Central memory CD8-positive, alpha-beta T cell (primary cell): ENCODE measurements around the gene GNG12.
A peak's percentile ranks its signal among the peaks of the same experiment; 100 is the strongest.

ENCODE experiments used
- ATAC-seq: fragments of 150-1000 bp; cut with Tn5 transposase; replicated peaks from 2 replicates; pipeline ENCODE4 v1.10.0; 2022; ENCODE audit warnings: mild to moderate bottlenecking, moderate FRiP score, moderate number of reproducible peaks; ENCODE audit not compliant: poor library complexity, severe bottlenecking; ENCODE audit errors: extremely low read depth
- DNase-seq, 2 donors: peaks; one replicate each; pipeline ENCODE4 v3.0.0; 2021; ENCODE audit warnings: low spot score in 2 of 2
- H3K27ac Mint-ChIP-seq: one replicate; pipeline ENCODE4 v1.8.0; 2022; ENCODE audit warnings: low read depth, mild to moderate bottlenecking, moderate library complexity, mixed read lengths
- H3K27me3 Mint-ChIP-seq: one replicate; pipeline ENCODE4 v1.8.0; 2022; ENCODE audit warnings: mixed read lengths
- H3K36me3 Mint-ChIP-seq: one replicate; pipeline ENCODE4 v1.8.0; 2022; ENCODE audit warnings: mild to moderate bottlenecking, moderate library complexity, mixed read lengths; ENCODE audit not compliant: insufficient read depth
- H3K4me1 Mint-ChIP-seq: one replicate; pipeline ENCODE4 v1.8.0; 2022; ENCODE audit warnings: mixed read lengths
- H3K4me3 Mint-ChIP-seq: one replicate; pipeline ENCODE4 v1.8.0; 2022; ENCODE audit warnings: mild to moderate bottlenecking, moderate library complexity, mixed read lengths
- H3K9me3 Mint-ChIP-seq: one replicate; pipeline ENCODE4 v1.8.0; 2022; ENCODE audit warnings: mixed read lengths

The GNG12 gene

DNA sequence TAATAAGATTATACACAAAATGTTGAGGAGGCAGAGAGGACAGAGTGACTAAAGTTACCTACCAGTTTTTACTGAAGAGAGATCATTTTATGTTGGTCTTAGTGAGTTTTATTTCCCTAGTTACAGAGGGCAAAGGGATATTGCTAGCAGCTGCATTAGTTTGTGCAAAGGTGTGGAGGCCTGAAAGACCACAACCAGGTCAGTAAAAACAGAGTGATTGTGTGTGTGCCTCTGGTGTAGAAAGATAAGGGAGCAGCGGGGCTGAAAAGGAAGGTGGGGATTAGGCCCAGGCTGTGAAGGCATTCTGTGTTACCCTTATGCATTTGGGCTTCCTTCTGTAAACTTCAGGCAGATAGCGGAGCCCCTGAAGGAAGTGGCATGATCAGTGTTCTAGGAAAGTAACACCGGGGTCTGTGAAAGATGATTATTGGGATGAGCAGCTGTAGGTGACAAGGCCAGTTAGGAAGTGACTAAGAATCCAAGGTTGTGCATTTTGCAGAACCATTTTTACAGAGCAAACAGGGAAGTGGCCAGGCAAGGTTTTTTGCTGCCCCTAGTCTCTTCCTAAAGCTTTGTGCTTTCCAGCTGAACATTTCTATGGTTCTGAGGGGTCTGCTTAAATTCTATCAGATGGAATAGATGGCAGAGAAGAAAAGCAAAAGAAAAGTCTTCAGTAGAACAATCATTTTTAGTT lies 144.6 kb downstream of the GNG12 start:
- H3K27me3 Mint-ChIP-seq, result no peaks in the 10 kb centered on the region
- H3K4me3 Mint-ChIP-seq, result no peak overlapping the region
- H3K4me1 Mint-ChIP-seq, result peaks cover 24% of the 10 kb centered on the region
- no peak overlapping the region for H3K27ac Mint-ChIP-seq
- DNase-seq (no peak), ATAC-seq (no peak)
- H3K36me3 Mint-ChIP-seq, result peaks cover 11% of the 10 kb centered on the region
- H3K9me3 Mint-ChIP-seq, result no peaks in the 10 kb centered on the region

- ATAC-seq (no peak), DNase-seq (no peak)
- Mint-ChIP-seq H3K27me3 (no peaks in the 10 kb centered on the region), H3K36me3 (peaks cover 11% of the 10 kb centered on the region), H3K4me3 (no peak overlapping the region), H3K27ac (no peak overlapping the region), H3K9me3 (no peaks in the 10 kb centered on the region), H3K4me1 (peaks cover 24% of the 10 kb centered on the region)
These were observed 145.6 kb downstream of the GNG12 start for GRCh38 chr1:67687649-67688048.

DNA sequence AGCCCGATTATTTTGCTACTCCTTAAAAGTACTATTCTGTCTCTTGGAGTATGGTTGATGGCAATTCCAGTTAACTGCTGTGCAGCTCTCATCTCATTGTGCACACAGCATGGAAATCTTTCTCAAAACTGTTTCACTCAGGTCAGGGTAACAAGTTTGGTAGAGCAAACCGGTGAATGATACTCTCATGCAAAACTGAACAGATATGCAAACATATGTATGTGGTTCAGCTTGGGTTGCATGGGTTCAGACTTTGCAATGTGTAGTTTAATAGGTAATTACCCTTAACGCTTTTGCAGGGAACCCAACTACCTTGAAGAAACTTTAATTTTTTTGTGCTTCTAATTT lies 146.1 kb downstream of the GNG12 start:
- Mint-ChIP-seq H3K9me3 (no peaks in the 10 kb centered on the region), H3K27ac (no peak overlapping the region), H3K27me3 (no peaks in the 10 kb centered on the region), H3K4me1 (peaks cover 24% of the 10 kb centered on the region), H3K36me3 (peaks cover 11% of the 10 kb centered on the region), H3K4me3 (peak overlapping the region; percentile 85)
- DNase-seq (no peak), ATAC-seq (no peak)

DNA sequence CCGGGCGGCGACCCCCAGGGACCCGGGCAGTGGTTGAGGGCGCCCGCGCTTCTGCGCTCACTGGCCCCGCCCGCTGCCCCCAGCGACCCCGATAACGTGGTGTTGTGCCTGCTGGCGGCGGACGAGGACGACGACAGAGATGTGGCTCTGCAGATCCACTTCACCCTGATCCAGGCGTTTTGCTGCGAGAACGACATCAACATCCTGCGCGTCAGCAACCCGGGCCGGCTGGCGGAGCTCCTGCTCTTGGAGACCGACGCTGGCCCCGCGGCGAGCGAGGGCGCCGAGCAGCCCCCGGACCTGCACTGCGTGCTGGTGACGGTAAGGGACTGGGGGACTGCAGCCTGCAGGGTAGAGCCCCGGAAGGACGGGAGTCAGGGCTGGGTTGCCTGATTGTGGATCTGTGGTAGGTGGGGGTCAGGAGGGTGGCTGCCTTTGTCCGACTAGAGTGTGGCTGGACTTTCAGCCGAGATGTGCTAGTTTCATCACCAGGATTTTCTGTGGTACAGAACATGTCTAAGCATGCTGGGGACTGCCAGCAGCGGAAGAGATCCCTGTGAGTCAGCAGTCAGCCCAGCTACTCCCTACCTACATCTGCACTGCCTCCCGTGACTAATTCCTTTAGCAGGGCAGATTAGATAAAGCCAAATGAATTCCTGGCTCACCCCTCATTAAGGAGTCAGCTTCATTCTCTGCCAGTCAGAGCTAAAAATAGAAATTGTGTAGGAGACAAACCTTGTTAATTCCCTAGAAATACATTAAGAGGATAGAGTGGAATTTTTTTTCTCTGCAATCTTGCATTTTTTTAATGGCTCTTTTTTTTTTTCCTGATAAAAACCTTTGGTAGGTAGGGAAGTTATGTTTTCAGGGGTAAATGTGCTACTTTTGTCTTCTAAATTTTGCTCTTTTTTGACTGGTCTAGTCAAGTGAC lies 146.7 kb downstream of the GNG12 start:
- Mint-ChIP-seq H3K4me3 (peak overlapping the region; percentile 85), H3K4me1 (peaks cover 24% of the 10 kb centered on the region), H3K27ac (peak overlapping the region; percentile 94), H3K36me3 (peaks cover 11% of the 10 kb centered on the region), H3K27me3 (no peaks in the 10 kb centered on the region), H3K9me3 (no peaks in the 10 kb centered on the region)
- ATAC-seq, result peak; percentile 34
- peak; percentile 52 to 65 for DNase-seq

DNA sequence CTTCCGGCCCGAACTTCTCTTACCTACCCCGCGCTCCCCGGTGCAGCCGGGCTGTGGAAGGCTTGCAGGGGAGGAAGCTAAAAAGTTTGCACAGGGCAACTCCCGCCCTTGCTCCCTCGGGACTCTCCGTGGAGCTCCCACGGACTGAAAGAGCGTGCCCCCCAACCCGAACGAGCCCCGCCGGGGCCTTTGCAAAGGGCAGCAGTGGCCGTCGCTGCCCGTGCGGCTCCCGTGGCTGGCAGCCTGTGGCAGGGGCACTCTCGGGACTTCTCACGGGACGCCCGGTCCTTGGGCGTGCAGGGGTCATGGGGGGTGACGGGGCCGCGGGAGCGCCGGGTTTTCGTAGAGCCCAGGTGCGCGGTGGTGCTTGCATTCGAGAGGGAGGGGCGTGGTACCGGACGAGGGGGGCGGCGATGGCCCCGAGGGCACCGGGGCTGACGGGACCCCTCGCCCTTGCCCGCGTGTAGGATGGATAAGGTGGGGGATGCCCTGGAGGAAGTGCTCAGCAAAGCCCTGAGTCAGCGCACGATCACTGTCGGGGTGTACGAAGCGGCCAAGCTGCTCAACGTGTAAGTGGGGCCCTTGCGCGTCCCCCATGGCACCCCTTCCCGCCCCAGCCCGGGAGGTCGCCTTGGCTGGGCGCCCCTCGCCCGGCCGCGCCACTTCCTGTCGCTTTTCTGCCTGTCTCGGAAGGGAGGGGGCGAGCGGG lies 147.6 kb downstream of the GNG12 start:
- DNase-seq, result peak; percentile 36 to 46
- ATAC-seq, result peak; percentile 29
- Mint-ChIP-seq H3K27me3 (no peaks in the 10 kb centered on the region), H3K36me3 (peaks cover 11% of the 10 kb centered on the region), H3K9me3 (no peaks in the 10 kb centered on the region), H3K27ac (peak overlapping the region; percentile 94), H3K4me3 (peak overlapping the region; percentile 85), H3K4me1 (peaks cover 24% of the 10 kb centered on the region)

DNA sequence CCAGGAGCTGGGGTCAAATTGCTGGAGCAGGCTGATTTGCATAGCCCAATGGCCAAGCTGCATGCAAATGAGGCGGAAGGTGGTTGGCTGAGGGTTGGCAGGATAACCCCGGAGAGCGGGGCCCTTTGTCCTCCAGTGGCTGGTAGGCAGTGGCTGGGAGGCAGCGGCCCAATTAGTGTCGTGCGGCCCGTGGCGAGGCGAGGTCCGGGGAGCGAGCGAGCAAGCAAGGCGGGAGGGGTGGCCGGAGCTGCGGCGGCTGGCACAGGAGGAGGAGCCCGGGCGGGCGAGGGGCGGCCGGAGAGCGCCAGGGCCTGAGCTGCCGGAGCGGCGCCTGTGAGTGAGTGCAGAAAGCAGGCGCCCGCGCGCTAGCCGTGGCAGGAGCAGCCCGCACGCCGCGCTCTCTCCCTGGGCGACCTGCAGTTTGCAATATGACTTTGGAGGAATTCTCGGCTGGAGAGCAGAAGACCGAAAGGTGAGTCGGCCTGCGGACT lies 148.2 kb downstream of the GNG12 start, which contains the start of gene GADD45A:
TSS of gene GADD45A (plus strand) at position 135 of the 491 bp plus-strand sequence. CDS start at position 429, 294 bp downstream.
- Mint-ChIP-seq H3K27ac (peak within 1 kb of the TSS; percentile 94), H3K4me3 (peak within 1 kb of the TSS; percentile 85), H3K27me3 (no peaks in the 10 kb centered on the region), H3K9me3 (no peaks in the 10 kb centered on the region), H3K4me1 (peaks cover 24% of the 10 kb centered on the region), H3K36me3 (peaks cover 11% of the 10 kb centered on the region)
- DNase-seq, result peak; percentile 86 to 90
- peak; percentile 89 for ATAC-seq

GRCh38 chr1:67684526-67685066 lies 148.7 kb downstream of the GNG12 start:
- H3K27ac Mint-ChIP-seq, result peak overlapping the region; percentile 94
- ATAC-seq (no peak), DNase-seq (no peak)
- H3K27me3 Mint-ChIP-seq, result no peaks in the 10 kb centered on the region
- H3K9me3 Mint-ChIP-seq, result no peaks in the 10 kb centered on the region
- peaks cover 11% of the 10 kb centered on the region for H3K36me3 Mint-ChIP-seq
- peaks cover 24% of the 10 kb centered on the region for H3K4me1 Mint-ChIP-seq
- peak overlapping the region; percentile 85 for H3K4me3 Mint-ChIP-seq

DNA sequence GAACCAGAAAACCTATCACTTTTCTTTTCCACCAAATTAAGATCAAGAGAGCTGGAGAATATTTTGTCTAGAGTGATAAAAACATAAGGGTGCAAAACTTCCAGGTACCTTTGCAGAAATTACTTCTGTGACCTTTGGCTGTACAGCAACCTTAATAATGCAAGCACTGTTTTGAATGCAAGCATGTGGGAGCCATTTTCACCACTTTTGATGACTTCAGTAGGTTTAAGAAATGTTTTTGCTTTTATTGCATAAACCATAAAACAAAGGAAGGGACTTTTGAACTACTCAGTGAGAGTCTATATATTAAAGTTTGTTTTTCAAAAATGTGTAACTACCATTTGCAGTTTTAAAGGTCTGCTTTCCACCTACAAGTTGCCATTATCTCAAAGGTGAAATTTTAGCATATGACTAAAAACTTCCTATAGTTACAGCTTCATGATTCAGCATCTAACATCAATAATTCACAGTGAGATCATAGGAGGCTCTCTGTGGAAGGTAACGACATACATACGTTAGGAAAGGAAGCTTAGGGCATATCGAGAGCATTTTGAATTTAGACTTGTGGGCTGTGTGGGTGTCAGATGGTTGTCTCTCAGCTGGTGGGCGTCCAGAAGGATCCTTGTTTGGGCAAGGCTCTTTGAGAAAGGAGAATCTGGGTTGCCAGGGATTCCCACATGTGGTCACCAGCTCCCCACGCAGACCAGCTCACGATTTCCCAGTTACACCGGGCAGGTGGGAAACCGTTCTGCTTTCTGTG lies 149.3 kb downstream of the GNG12 start:
- peaks cover 11% of the 10 kb centered on the region for H3K36me3 Mint-ChIP-seq
- H3K27me3 Mint-ChIP-seq, result no peaks in the 10 kb centered on the region
- peaks cover 24% of the 10 kb centered on the region for H3K4me1 Mint-ChIP-seq
- ATAC-seq, result no peak
- H3K27ac Mint-ChIP-seq, result peak overlapping the region; percentile 94
- H3K9me3 Mint-ChIP-seq, result no peaks in the 10 kb centered on the region
- no peak for DNase-seq
- peak overlapping the region; percentile 85 for H3K4me3 Mint-ChIP-seq

DNA sequence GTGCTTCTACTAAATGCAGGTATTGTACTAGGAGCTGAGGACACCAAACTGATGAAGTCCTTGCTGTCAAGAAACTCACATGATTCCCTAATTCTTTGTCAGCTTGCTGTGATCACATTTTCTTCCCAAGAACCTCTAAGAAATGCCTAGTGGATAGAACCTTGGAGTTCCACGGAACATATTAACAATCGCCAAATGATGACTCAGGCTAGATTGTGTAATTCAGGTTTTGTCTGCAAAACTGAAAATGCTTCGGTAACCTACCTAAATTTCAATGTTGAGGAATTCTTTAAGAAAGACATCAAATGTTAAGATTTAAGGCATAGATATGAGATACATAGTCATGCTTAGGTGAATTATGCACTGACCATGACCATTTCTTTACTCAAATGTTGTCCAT lies 150.0 kb downstream of the GNG12 start:
- no peaks in the 10 kb centered on the region for H3K27me3 Mint-ChIP-seq
- ATAC-seq, result no peak
- peaks cover 11% of the 10 kb centered on the region for H3K36me3 Mint-ChIP-seq
- no peaks in the 10 kb centered on the region for H3K9me3 Mint-ChIP-seq
- H3K4me1 Mint-ChIP-seq, result peaks cover 24% of the 10 kb centered on the region
- DNase-seq, result no peak
- no peak overlapping the region for H3K27ac Mint-ChIP-seq
- peak overlapping the region; percentile 85 for H3K4me3 Mint-ChIP-seq

GRCh38 chr1:67682659-67683197 lies 150.5 kb downstream of the GNG12 start:
- ATAC-seq, result no peak
- Mint-ChIP-seq H3K36me3 (peaks cover 9% of the 10 kb centered on the region), H3K4me3 (no peak overlapping the region), H3K9me3 (no peaks in the 10 kb centered on the region), H3K27ac (no peak overlapping the region), H3K27me3 (no peaks in the 10 kb centered on the region), H3K4me1 (peaks cover 24% of the 10 kb centered on the region)
- no peak for DNase-seq

GRCh38 chr1:67680486-67680885 lies 152.8 kb downstream of the GNG12 start:
- H3K4me3 Mint-ChIP-seq, result no peak overlapping the region
- H3K27me3 Mint-ChIP-seq, result no peaks in the 10 kb centered on the region
- peaks cover 14% of the 10 kb centered on the region for H3K4me1 Mint-ChIP-seq
- DNase-seq, result no peak
- H3K27ac Mint-ChIP-seq, result no peak overlapping the region
- no peaks in the 10 kb centered on the region for H3K9me3 Mint-ChIP-seq
- ATAC-seq, result no peak
- peaks cover 4% of the 10 kb centered on the region for H3K36me3 Mint-ChIP-seq
